ENCODE results near the gene TCAP.
A peak's percentile ranks its signal among the peaks of the same experiment; 100 is the strongest.

TCAP gene

GRCh38 chr17:39669897-39670735, 5.0 kb downstream of the TCAP start:
- DNase-seq: no peak

GRCh38 chr17:39670746-39671145, 5.6 kb downstream of the TCAP start:
- DNase-seq: no peak

- no peak for DNase-seq
These were observed 6.7 kb downstream of the TCAP start for GRCh38 chr17:39671651-39672521.

- DNase-seq: no peak
These were observed 7.6 kb downstream of the TCAP start for GRCh38 chr17:39672522-39673334.

- DNase-seq: no peak
These were observed 8.4 kb downstream of the TCAP start for GRCh38 chr17:39673335-39674081.

GRCh38 chr17:39674179-39674578, 9.0 kb downstream of the TCAP start:
- DNase-seq: no peak

- no peak for DNase-seq
These were observed 9.7 kb downstream of the TCAP start for GRCh38 chr17:39674702-39675389.

- no peak for DNase-seq
These were observed 10.4 kb downstream of the TCAP start for GRCh38 chr17:39675390-39676082.

GRCh38 chr17:39676198-39676819, 11.2 kb downstream of the TCAP start:
- peak; percentile 65 for DNase-seq

GRCh38 chr17:39677072-39677471, 11.9 kb downstream of the TCAP start:
- DNase-seq: no peak

- DNase-seq: no peak
These were observed 12.6 kb downstream of the TCAP start for GRCh38 chr17:39677542-39678339.

- no peak for DNase-seq
These were observed 13.4 kb downstream of the TCAP start for GRCh38 chr17:39678340-39679116.

GRCh38 chr17:39679521-39680192, 14.5 kb downstream of the TCAP start:
- peak; percentile 40 for DNase-seq

- no peak for DNase-seq
These were observed 18.3 kb downstream of the TCAP start for GRCh38 chr17:39683295-39683939.

- no peak for DNase-seq
These were observed 19.4 kb downstream of the TCAP start for GRCh38 chr17:39684369-39685192.

GRCh38 chr17:39687101-39687545, 22.0 kb downstream of the TCAP start:
- no peak for DNase-seq

All from activated CD4-positive, alpha-beta T cell treated with anti-CD3 and anti-CD28 coated beads, Interleukin-10, Interleukin-2, amounts not matched to agents 100 ng/mL and 50 ng/mL, durations not matched to agents 16 hours and 8 hours (primary cell).